Measurements from ENCODE around the gene POLQ. TPM values are rescaled to one million over a fixed set of nuclear protein-coding genes. Genes with fewer than 3 reads are reported as not detected.
A peak's percentile ranks its signal among the peaks of the same experiment; 100 is the strongest.

The POLQ gene
- total and polyA plus RNA-seq, 9 of the 15 experiments (the other 6 are each of a cell fraction or from before 2014, with no cell fraction given): 1.5 to 19.0 (median 8.8) TPM

GRCh38 chr3:121424549-121424948 lies 121.2 kb downstream of the POLQ start:
- Histone ChIP-seq H3K4me2 (ENCODE audit: insufficient read depth, low read length) (no peak overlapping the region), H3K36me3 (ENCODE audit: control insufficient read depth, insufficient read depth, low read length) (peaks cover 30% of the 10 kb centered on the region; the same call in 1 of the 3 replicates), H3K4me1 (replicated peaks in 1 of 2; ENCODE audit: control insufficient read depth in 2 of 2, insufficient read depth in 2 of 2, low read length in 2 of 2) (no peaks in the 10 kb centered on the region), H2AFZ (ENCODE audit: low read depth, low read length) (no peak overlapping the region), H3K79me2 (ENCODE audit: control insufficient read depth, insufficient read depth, low read length) (no peaks in the 10 kb centered on the region), H3K27me3 (ENCODE audit: control insufficient read depth in 2 of 2, insufficient read depth in 2 of 2, low read length in 2 of 2) (no peaks in the 10 kb centered on the region), H3K9me1 (ENCODE audit: control insufficient read depth, insufficient read depth, low read length) (no peaks in the 10 kb centered on the region), H3K4me3 (no peak overlapping the region), H3K27ac (ENCODE audit: extremely low read depth, low read depth, low read length) (no peak overlapping the region), H4K20me1 (replicated peaks; ENCODE audit: control insufficient read depth, insufficient read depth, low read length) (no peaks in the 10 kb centered on the region), H3K9me3 (replicated peaks; ENCODE audit: control insufficient read depth, insufficient read depth, low read depth, low read length) (no peaks in the 10 kb centered on the region), H3K9ac (ENCODE audit: insufficient read depth in 1 of 2, low read depth in 2 of 2, low read length in 2 of 2) (no peak overlapping the region)
- DNase-seq (ENCODE audit: extremely low read depth in 1 of 4, low spot score in 3 of 4): no peak
- FAIRE-seq: no peak
- ChIA-PET CTCF (ENCODE audit: low intra/inter-chr PET ratio) (no interaction called here), POLR2A (no interaction called here)
- in situ Hi-C loops (cut with MboI): no loop called here
- intact Hi-C loops (cut with micrococcal nuclease): no loop called here
- TF ChIP-seq ATF3 (IDR thresholded peaks at IDR 0.05) (peak; percentile 18; the same call in 1 of the 2 replicates), ATF3 (CRISPR knock-in tag; conservative IDR thresholded peaks at IDR 0.05) (no peak), ZNF780A (CRISPR knock-in tag; IDR thresholded peaks at IDR 0.05) (no peak)
- BruUV-seq (replicated peaks): no TSS peak
- no peak for ATAC-seq

DNA sequence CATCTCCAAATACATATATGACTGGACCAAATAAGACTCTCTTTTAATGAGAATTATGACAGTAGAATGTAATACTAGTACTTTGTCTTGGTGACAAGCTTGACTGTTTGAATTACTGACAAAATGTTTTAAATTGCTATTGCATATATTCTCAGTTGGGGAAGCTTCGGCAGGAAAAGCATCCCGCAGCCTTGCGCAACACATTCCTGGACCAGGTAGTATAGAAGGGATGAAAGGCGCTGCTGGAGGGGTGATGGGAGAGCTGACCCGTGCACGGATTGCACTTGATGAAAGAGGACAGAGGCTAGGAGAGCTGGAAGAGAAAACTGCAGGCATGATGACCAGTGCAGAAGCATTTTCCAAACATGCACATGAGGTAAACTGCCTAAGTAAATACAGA lies 127.6 kb downstream of the POLQ start:
- CTCF ChIA-PET (ENCODE audit: low intra/inter-chr PET ratio): no interaction called here

More for the DNA sequence above, 127.6 kb downstream of the POLQ start:
- FAIRE-seq: no peak
- peaks cover 5% of the 10 kb centered on the region; the same call in 1 of the 3 replicates for H3K36me3 ChIP-seq (ENCODE audit: control insufficient read depth, insufficient read depth, low read length)
- TF ChIP-seq CEBPB (tag; IDR thresholded peaks at IDR 0.05): peak; percentile 42; the same call in 1 of the 2 replicates
- TF ChIP-seq TFE3 (CRISPR knock-in tag; IDR thresholded peaks at IDR 0.05): no peak
- H3K9me3 ChIP-seq (replicated peaks; ENCODE audit: control insufficient read depth, insufficient read depth, low read depth, low read length): no peaks in the 10 kb centered on the region
- BruUV-seq (replicated peaks): no TSS peak
- no peak overlapping the region for H2AFZ ChIP-seq (ENCODE audit: low read depth, low read length)
- no peak for DNase-seq (ENCODE audit: extremely low read depth in 1 of 4, low spot score in 3 of 4)
- no peaks in the 10 kb centered on the region for H4K20me1 ChIP-seq (replicated peaks; ENCODE audit: control insufficient read depth, insufficient read depth, low read length)
- WGBS (ENCODE audit: insufficient coverage, low coverage, missing lambda C conversion rate): 92% methylated on average over 6 of the region's 6 CpGs
- no peaks in the 10 kb centered on the region for H3K9me1 ChIP-seq (ENCODE audit: control insufficient read depth, insufficient read depth, low read length)
- no peaks in the 10 kb centered on the region for H3K4me1 ChIP-seq (replicated peaks in 1 of 2; ENCODE audit: control insufficient read depth in 2 of 2, insufficient read depth in 2 of 2, low read length in 2 of 2)
- H3K9ac ChIP-seq (ENCODE audit: insufficient read depth in 1 of 2, low read depth in 2 of 2, low read length in 2 of 2): no peak overlapping the region
- intact Hi-C loops (cut with micrococcal nuclease) (no loop called here), in situ Hi-C loops (cut with MboI) (no loop called here)
- POLR2A ChIA-PET: no interaction called here
- H3K4me2 ChIP-seq (ENCODE audit: insufficient read depth, low read length): no peak overlapping the region
- no peak for ATAC-seq
- H3K4me3 ChIP-seq: no peak overlapping the region
- no peak overlapping the region for H3K27ac ChIP-seq (ENCODE audit: extremely low read depth, low read depth, low read length)
- H3K79me2 ChIP-seq (ENCODE audit: control insufficient read depth, insufficient read depth, low read length): no peaks in the 10 kb centered on the region
- H3K27me3 ChIP-seq (ENCODE audit: control insufficient read depth in 2 of 2, insufficient read depth in 2 of 2, low read length in 2 of 2): no peaks in the 10 kb centered on the region
